AG04450 (cell line): Measurements from ENCODE around the gene CFAP53. TPM values are rescaled to one million over a fixed set of nuclear protein-coding genes. Genes with fewer than 3 reads are reported as not detected.

Source experiments
- CTCF ChIA-PET: fragments of 300-600, 350-600 bp; formaldehyde crosslinking; extraction: SDS; loops from one replicate; lab custom pipeline; 2022; ENCODE audit warnings: antibody characterized with exemption, inconsistent platforms; lab: Charles Lee
- POLR2A ChIA-PET: fragments of 350-600 bp; formaldehyde crosslinking; extraction: SDS; loops from one replicate; lab custom pipeline; 2021; ENCODE audit warnings: antibody characterized with exemption, inconsistent platforms; lab: Yijun Ruan, JAX
- DNase-seq: peaks from one replicate; pipeline ENCODE4 v3.0.0-alpha.2; 2011; ENCODE audit warnings: low read depth, low spot score
- H3K27ac ChIP-seq: one replicate; pipeline ENCODE4 v1.5.1; 2012; ENCODE audit warnings: low read depth, low read length, control low read depth
- H3K27me3 ChIP-seq: one replicate; pipeline ENCODE4 v1.6.0; 2012; ENCODE audit warnings: low read length; ENCODE audit not compliant: control insufficient read depth, insufficient read depth
- H3K4me3 ChIP-seq: 2 replicates; pipeline ENCODE4 v1.5.1; 2011; ENCODE audit warnings: mild to moderate bottlenecking, low read depth, low read length, control low read depth
- H3K9me3 ChIP-seq: 2 replicates; pipeline ENCODE4 v1.5.1; 2012; ENCODE audit warnings: low read length; ENCODE audit not compliant: control insufficient read depth, insufficient read depth
- polyA plus RNA-seq: library from polyadenylated mRNA; depleted of rRNA; stranded (reverse); fragments of >200 nt; gene quantifications from 2 replicates; pipeline ENCODE4 v1.2.3, GENCODE V29; 2011
- TF ChIP-seq, protein P1 (sequence below): IDR thresholded peaks from 2 replicates; pipeline ENCODE4 v1.5.1; 2011; ENCODE audit warnings: low read depth, low read length, control low read depth, inconsistent platforms

CFAP53 gene
- polyA plus RNA-seq, 1 experiment: 0.26 TPM

DNA sequence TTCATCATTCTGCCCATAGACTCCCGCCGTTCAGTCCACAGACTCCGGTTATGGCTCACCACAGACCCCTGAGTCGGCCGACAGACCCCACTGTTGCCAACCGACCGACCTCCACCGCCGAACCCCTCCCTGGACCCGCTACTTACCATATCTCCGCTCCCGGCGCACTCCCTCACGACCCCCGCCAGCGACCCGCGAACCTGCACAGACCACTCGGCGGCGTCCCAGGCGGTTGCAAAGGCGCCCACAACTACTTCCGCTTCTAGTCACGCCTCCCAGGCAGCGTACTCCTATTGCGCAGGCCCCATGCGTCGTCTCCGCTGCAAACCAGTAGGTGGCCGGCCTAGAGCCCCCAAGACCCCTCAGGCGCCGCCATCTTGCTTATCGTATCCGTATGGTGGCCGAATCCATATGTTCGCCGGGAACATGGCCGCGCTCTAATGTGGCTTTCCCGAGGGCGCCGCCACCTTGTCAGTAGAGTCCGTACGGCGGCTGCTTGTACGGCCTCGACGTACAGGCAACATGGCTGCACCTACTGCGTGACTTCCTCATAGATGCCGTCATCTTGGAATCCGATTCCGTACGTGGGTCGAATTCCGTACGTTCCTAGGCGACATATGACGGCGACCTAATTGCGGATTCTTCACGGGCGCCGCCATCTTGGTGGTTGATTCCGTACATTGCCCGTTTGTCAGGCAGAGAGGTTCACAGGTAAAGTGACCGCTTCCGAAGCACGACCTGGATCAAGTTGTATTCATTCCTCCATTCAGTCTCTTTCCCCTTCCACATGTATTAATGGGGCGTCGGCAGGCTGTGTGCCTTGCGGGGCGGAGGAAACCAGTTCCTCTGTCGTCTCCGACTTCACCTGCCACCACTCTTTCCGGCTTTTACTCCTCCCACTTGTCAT, 21.4 kb upstream of the CFAP53 start, which contains the start of gene CXXC1:
TSS of gene CXXC1 (minus strand) at position 252 of the 907 bp plus-strand sequence. CDS start at position 149, 103 bp downstream.
- peak within 1 kb of the TSS; percentile 65 for H3K27ac ChIP-seq
- peak within 1 kb of the TSS; percentile 89 for H3K4me3 ChIP-seq
- TF ChIP-seq, protein P1, sequence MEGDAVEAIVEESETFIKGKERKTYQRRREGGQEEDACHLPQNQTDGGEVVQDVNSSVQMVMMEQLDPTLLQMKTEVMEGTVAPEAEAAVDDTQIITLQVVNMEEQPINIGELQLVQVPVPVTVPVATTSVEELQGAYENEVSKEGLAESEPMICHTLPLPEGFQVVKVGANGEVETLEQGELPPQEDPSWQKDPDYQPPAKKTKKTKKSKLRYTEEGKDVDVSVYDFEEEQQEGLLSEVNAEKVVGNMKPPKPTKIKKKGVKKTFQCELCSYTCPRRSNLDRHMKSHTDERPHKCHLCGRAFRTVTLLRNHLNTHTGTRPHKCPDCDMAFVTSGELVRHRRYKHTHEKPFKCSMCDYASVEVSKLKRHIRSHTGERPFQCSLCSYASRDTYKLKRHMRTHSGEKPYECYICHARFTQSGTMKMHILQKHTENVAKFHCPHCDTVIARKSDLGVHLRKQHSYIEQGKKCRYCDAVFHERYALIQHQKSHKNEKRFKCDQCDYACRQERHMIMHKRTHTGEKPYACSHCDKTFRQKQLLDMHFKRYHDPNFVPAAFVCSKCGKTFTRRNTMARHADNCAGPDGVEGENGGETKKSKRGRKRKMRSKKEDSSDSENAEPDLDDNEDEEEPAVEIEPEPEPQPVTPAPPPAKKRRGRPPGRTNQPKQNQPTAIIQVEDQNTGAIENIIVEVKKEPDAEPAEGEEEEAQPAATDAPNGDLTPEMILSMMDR: peak; percentile 56
- ChIA-PET CTCF (no interaction called here), POLR2A (no interaction called here)
- no peaks in the 10 kb centered on the region; the same call in 1 of the 2 replicates for H3K9me3 ChIP-seq
- H3K27me3 ChIP-seq: peaks cover 8% of the 10 kb centered on the region
- peak; percentile 100 for DNase-seq

GRCh38 chr18:50287028-50287440, 20.7 kb upstream of the CFAP53 start:
- DNase-seq: no peak
- TF ChIP-seq, protein P1: no peak
- POLR2A ChIA-PET: no interaction called here
- no peaks in the 10 kb centered on the region; the same call in 1 of the 2 replicates for H3K9me3 ChIP-seq
- H3K27me3 ChIP-seq: peaks cover 8% of the 10 kb centered on the region
- CTCF ChIA-PET: no interaction called here
- peak overlapping the region; percentile 89 for H3K4me3 ChIP-seq
- H3K27ac ChIP-seq: peak overlapping the region; percentile 47

- no peak for DNase-seq
- Histone ChIP-seq H3K9me3 (no peaks in the 10 kb centered on the region; the same call in 1 of the 2 replicates), H3K4me3 (peak overlapping the region; percentile 89), H3K27ac (no peak overlapping the region), H3K27me3 (peaks cover 8% of the 10 kb centered on the region)
- POLR2A ChIA-PET: no interaction called here
- TF ChIP-seq, protein P1: no peak
- CTCF ChIA-PET: interaction anchor here (0.7 kb wide), 1 partner anchor 70 kb away, joined by 4 read pairs; no protein-coding TSS in a partner anchor
Observed at GRCh38 chr18:50286391-50287027, 20.2 kb upstream of the CFAP53 start.

GRCh38 chr18:50285631-50286321, 19.5 kb upstream of the CFAP53 start:
- ChIA-PET POLR2A (no interaction called here), CTCF (interaction anchor here (0.7 kb wide), 1 partner anchor 71 kb away, joined by 4 read pairs; no protein-coding TSS in a partner anchor)
- H3K9me3 ChIP-seq: no peaks in the 10 kb centered on the region; the same call in 1 of the 2 replicates
- peak overlapping the region; percentile 89; the same call in 1 of the 2 replicates for H3K4me3 ChIP-seq
- TF ChIP-seq, protein P1: no peak
- no peak for DNase-seq
- peaks cover 2% of the 10 kb centered on the region for H3K27me3 ChIP-seq
- H3K27ac ChIP-seq: no peak overlapping the region
